ENCODE measurements around the gene CACHD1.

The CACHD1 gene

GRCh38 chr1:64473367-64473766 is 3.4 kb downstream of the CACHD1 start:
- no peak for DNase-seq (ENCODE audit: low spot score)

GRCh38 chr1:64474133-64474532 is 4.2 kb downstream of the CACHD1 start:
- DNase-seq (ENCODE audit: low spot score): no peak

DNA sequence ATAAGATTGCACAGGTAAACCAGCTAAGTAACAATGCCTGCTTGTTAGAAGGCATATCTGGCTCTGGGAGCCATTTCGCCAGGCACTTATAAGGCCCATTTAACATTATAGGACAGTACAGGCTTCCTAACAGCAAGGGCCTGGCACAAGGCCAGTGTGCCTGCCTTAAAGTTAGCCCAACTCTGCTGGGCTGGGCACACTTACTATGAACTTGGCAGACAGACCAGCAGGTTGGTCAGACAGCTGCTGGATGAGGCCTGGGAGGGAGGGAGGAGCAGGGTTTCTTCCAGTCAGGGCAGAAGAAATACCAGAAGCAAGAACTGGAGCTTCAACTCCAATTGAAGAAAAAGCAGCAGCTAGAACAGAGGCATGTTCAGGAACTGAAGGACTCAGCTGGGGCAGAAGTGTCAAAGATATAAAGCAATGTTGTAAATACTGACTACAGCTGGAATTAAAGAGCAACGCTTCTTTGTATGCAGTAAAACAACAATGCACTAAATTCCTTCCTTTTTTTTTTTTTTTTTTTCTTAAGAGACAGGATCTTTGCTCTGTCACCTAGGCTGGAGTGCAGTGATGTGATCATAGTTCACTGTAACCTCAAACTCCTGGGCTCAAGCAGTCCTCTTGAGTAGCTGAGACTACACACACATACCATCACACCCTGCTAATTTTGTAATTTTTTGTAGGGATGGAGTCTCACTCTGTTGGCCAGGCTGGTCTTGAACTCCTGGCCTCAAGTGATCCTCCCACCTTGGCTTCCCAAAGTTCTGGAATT is 4.9 kb downstream of the CACHD1 start:
- DNase-seq (ENCODE audit: low spot score): no peak

DNA sequence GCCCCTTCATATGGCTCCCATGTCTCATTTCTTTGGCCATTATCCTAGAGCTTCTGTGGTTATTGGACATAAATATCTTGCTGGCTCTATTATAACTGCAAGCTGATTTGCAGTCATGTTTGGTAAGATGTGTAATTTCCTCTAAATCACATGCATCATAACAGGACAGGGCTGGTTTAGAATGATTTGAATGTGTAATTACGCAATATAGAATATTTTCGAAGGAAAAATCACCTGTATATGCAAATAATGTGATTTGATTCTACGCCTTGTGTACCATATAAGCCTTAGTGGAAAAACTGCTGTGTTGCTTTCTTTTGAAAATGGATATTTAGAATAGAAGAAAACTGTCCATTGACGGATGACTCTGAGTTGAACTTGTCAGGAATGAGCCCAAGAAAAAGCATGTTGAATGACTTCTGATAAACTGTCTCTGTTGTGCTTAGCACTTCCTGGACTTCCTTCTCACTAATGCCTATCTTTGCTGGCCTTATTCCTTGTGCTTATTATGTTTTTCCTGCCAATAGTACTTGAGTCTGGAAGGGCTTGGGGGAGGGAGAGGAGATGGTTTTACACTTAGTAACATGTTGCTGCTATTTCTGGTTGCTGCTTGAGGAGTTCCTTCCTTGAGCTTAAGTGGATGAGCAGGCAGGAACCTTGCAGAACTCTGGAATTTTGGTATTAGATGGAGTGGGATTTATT is 6.5 kb downstream of the CACHD1 start:
- peak; percentile 65 for DNase-seq (ENCODE audit: low spot score)

GRCh38 chr1:64478594-64479470 is 8.9 kb downstream of the CACHD1 start:
- no peak for DNase-seq (ENCODE audit: low spot score)

GRCh38 chr1:64479874-64480273 is 9.9 kb downstream of the CACHD1 start:
- no peak for DNase-seq (ENCODE audit: low spot score)

GRCh38 chr1:64480999-64481772 is 11.3 kb downstream of the CACHD1 start:
- no peak for DNase-seq (ENCODE audit: low spot score)

- DNase-seq (ENCODE audit: low spot score): no peak
Observed at GRCh38 chr1:64482128-64482527, 12.2 kb downstream of the CACHD1 start.

DNA sequence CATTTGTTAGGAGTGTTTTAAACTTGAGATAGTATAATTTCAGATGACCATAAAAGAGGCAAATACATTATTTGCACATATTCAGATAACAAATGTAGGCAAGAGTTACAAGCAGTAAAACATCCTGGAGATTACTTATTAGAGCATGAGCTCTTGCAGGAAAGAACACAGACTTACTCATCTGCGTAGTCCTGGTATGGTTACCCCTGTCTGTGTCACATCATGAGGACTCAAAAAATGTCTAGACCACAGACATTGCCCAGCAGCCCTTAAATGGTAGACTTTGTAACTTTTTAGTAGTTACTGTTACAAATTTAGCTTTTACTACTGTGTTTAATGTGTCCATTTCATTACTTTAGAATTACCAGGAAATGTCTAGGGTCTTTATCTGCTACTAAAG is 12.8 kb downstream of the CACHD1 start:
- peak; percentile 35 for DNase-seq (ENCODE audit: low spot score)

- DNase-seq (ENCODE audit: low spot score): no peak
Observed at GRCh38 chr1:64483731-64484414, 13.9 kb downstream of the CACHD1 start.

DNA sequence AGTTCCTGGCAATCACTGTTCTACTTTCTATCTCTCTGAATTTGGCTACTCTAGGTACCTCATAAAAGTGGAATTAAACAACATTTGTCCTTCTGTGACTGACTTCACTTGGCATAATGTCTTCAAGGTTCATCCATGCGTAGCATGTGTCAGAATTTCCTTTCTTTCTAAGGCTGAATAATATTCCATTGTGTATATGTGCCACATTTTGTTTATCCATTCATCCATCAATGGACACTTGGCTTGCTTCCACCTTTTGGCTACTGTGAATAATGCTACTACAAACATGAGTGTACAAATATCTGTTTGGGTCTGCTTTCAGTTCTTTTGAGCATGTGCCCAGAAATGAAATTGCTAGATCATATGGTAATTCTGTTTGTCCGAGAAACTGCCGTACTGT is 14.7 kb downstream of the CACHD1 start:
- DNase-seq (ENCODE audit: low spot score): no peak

DNA sequence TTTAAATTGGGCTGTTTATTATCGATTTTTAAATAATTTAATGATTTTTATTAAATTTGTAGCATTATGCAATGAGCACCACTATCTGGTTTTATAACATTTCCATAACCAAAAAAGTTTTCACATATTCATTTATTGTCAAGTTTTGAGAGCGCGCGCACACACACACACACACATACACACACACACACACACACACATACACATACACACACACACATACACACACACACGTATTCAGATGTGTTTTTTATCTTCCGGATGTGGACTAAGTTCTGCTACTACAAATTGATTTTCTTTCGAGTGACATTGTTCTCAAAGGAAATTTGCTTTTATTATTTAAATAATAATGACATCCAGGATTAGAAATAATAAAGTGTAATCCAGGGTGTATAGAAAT is 16.3 kb downstream of the CACHD1 start:
- no peak for DNase-seq (ENCODE audit: low spot score)

DNA sequence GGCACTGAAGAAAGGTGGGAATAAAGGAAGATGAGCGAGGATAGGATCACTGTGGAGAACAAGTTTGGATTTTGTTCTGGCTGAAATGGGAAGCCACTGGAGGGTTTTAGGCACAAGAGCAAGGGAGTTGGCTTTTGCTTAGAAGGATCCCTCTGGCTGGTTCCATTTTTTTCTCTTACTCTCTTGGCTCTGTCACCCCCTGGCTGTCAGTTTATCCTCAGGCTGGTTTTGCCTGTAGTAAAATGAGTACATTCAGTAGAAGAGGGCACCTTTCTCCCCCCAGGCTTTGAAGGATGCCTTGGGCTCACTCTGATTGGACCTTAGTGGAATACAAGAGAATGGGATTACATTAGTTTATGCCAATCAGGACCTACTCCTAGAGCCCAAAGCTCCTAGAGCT is 17.1 kb downstream of the CACHD1 start:
- no peak for DNase-seq (ENCODE audit: low spot score)

- no peak for DNase-seq (ENCODE audit: low spot score)
Observed at GRCh38 chr1:64488862-64489261, 18.9 kb downstream of the CACHD1 start.

- DNase-seq (ENCODE audit: low spot score): no peak
Observed at GRCh38 chr1:64489707-64490106, 19.8 kb downstream of the CACHD1 start.

DNA sequence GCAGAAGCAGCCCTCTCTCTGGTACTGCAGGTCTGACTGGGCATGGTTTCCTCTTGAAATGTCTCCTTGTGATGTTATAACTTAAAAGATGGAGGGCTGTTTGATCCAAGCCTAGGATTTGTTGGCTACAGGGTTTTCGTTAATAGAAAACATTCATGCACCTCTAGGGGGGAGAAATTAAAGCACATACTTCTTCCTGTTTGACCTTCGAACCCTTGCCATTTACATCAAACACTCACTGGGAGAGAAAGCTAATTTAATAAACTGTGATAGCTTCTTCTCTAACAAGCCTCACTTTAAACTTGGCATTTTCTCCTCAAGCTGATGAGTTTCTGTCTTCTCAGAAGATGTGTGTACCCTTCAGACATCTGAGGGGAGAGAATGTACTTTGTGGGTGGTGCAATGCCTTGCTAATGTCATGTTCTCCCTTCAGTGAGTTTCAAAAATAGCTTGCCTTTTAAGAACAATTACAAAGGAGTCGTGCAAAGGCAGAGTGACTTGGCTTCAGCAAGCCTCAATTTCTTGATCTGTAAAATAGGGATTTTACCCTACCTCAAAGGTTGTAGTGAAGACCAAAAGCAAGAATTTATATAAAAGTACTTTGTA is 20.4 kb downstream of the CACHD1 start:
- DNase-seq (ENCODE audit: low spot score): no peak

- no peak for DNase-seq (ENCODE audit: low spot score)
Observed at GRCh38 chr1:64492424-64492823, 22.5 kb downstream of the CACHD1 start.

DNA sequence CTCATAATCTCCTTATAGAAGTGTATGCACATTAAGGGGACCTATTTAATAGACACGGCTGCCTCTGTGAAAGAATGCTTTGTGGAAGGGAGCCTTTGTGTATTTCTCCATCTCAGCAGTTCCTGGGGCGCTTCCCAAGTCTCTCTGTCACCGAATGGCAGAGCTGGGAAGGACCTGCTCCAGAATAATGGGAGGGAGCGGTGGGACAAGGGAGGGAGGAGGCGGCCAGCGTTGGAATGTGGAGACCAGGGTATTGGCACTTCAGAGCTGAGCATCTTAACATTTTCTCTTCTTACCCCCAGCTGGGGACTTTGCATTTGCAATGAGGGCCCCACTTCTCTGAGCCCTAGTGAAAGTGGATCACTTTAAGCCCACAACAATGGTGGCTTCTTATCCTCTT is 23.9 kb downstream of the CACHD1 start:
- no peak for DNase-seq (ENCODE audit: low spot score)

DNA sequence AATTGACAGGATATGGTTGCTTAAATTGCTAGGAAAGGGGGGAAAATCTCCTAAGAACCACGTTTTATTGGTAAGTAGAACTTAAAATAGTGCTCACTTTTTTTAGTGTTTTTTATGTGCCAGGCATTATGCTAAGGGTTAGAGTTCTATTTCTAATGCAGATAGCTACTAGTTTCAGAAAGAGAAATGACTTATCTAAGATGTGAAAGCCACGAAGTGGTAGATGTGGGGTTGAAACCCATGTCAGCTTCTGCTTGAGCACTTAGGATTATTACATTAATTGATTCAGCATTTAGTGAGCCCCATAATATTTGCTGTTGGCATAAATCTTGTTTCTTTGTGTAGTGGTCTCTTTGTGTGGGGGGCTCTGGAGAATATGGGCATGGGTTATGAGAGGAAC is 24.7 kb downstream of the CACHD1 start:
- DNase-seq (ENCODE audit: low spot score): no peak

GRCh38 chr1:64495878-64496277 is 25.9 kb downstream of the CACHD1 start:
- no peak for DNase-seq (ENCODE audit: low spot score)

DNA sequence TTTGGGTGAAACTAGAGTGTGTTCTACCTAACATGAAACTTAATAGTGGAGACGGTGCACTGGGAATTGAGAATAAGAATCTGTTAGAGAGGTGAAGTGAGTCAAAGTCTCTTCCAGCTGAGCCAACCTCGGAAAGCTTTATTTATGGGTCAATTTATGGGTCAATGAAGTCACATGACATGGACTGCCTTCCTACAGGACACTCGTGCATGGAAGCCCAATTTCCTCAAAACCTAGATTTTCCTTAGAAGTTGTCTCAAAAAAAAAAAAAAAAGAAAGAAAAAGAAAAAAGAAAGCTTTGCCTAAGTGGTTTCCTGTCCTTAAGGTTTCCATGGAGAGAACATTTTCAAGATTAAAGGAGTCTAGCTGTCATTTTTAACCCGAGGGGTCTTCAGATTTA is 26.7 kb downstream of the CACHD1 start:
- DNase-seq (ENCODE audit: low spot score): no peak

All from hepatic stellate cell (primary cell).